ENCODE measurements around the gene ARG2. TPM values are rescaled to one million over a fixed set of nuclear protein-coding genes. Genes with fewer than 3 reads are reported as not detected.

ARG2 gene
- total and polyA plus RNA-seq, 2 experiments from 2014 or later = 5.6 to 6.3 TPM

DNA sequence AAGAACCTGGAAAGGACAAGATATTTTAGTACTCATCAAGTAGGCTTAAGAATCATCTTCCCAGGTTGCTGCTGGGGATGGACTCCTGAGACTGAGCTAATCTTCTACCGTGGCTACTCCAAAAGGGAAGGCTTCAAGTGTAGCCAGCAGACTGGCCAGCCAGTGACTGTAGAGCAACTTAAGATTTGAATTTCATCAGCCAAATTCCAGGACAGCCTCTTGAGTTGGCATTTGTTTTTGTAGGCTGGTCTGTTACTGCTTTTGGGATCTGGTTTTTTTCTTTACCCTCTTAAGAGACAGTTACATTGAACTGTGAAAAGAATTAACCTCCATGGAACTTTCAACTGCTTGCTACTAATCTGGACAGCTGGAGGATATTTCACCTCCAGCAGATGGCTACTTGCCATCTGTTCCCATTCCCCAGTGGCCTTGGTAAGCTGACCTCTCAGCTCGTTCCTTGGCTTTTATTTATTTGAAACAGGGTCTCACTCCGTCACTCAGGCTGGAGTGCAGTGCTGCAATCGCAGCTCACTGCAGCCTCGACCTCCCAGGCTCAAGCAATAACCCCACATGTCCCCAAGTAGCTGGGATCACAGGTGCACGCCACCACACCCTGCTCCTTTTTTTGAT lies 34.0 kb downstream of the ARG2 start:
- H3K36me3 ChIP-seq (ENCODE audit: low read depth) = peaks cover 45% of the 10 kb centered on the region
- in situ Hi-C loops (cut with MboI) = no loop called here
- H3K4me2 ChIP-seq (ENCODE audit: unreplicated experiment) = no peak overlapping the region
- TF ChIP-seq EZH2 (IDR thresholded peaks at IDR 0.05; ENCODE audit: insufficient read depth, poor library complexity, severe bottlenecking) (no peak), EZH2phosphoT487 (IDR thresholded peaks at IDR 0.05; ENCODE audit: insufficient read depth, low read depth) (no peak)
- peak overlapping the region; percentile 41 for H3K9ac ChIP-seq
- no peaks in the 10 kb centered on the region for H4K20me1 ChIP-seq (ENCODE audit: insufficient read depth)
- peak overlapping the region; percentile 71 for H3K27ac ChIP-seq
- no peaks in the 10 kb centered on the region for H3K9me2 ChIP-seq (ENCODE audit: insufficient read depth)
- H3K4me1 ChIP-seq (ENCODE audit: insufficient read depth) = peaks cover 31% of the 10 kb centered on the region
- peaks cover 15% of the 10 kb centered on the region for H3K79me2 ChIP-seq (ENCODE audit: insufficient read depth)
- peak; percentile 69 for DNase-seq
- 89 to 91% methylated on average over 6 of the region's 6 CpGs for WGBS, 2 experiments (ENCODE audit: low coverage in 1 of 2, low lambda C conversion rate in 2 of 2, missing lambda C conversion rate in 2 of 2)
- H3K4me3 ChIP-seq = no peak overlapping the region
- no peaks in the 10 kb centered on the region for H3K9me3 ChIP-seq (ENCODE audit: low read depth)
- no peak overlapping the region for H2AFZ ChIP-seq
- no peaks in the 10 kb centered on the region for H3K27me3 ChIP-seq (replicated peaks; ENCODE audit: insufficient read depth)
- H3F3A ChIP-seq (ENCODE audit: insufficient read depth) = peaks cover 39% of the 10 kb centered on the region

DNA sequence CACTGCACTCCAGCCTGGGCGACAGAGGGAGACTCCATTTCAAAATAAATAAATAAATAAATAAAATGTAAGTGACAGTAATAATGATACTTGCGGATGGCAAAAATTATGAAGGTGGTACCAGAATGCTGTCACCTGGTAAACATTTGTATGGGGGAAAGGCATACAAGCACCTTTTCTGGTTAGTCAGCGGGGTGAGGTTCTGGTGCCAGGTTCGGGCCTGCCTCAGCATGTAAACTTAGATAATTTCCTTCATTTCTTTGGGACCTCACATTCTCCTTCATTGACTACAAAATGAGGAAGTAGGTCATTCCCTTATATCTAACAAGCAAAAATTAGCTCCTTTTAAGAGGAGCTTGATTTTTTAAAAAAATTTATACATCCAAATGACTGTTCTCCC lies 43.9 kb downstream of the ARG2 start:
- in situ Hi-C loops (cut with MboI) = no loop called here
- peaks cover 23% of the 10 kb centered on the region for H3F3A ChIP-seq (ENCODE audit: insufficient read depth)
- H3K27ac ChIP-seq = no peak overlapping the region
- H3K9ac ChIP-seq = no peak overlapping the region
- peaks cover 7% of the 10 kb centered on the region for H3K4me1 ChIP-seq (ENCODE audit: insufficient read depth)
- H3K27me3 ChIP-seq (replicated peaks; ENCODE audit: insufficient read depth) = no peaks in the 10 kb centered on the region
- no peak overlapping the region for H3K4me2 ChIP-seq (ENCODE audit: unreplicated experiment)
- no peak for TF ChIP-seq EZH2phosphoT487 (IDR thresholded peaks at IDR 0.05; ENCODE audit: insufficient read depth, low read depth)
- no peak for TF ChIP-seq EZH2 (IDR thresholded peaks at IDR 0.05; ENCODE audit: insufficient read depth, poor library complexity, severe bottlenecking)
- H3K9me2 ChIP-seq (ENCODE audit: insufficient read depth) = no peaks in the 10 kb centered on the region
- no peak overlapping the region for H2AFZ ChIP-seq
- H3K9me3 ChIP-seq (ENCODE audit: low read depth) = no peaks in the 10 kb centered on the region
- H3K36me3 ChIP-seq (ENCODE audit: low read depth) = no peaks in the 10 kb centered on the region
- H3K4me3 ChIP-seq = no peak overlapping the region
- no peak for DNase-seq
- 97 to 98% methylated on average over 4 of the region's 4 CpGs for WGBS, 2 experiments (ENCODE audit: low coverage in 1 of 2, low lambda C conversion rate in 2 of 2, missing lambda C conversion rate in 2 of 2)
- peaks cover 100% of the 10 kb centered on the region for H3K79me2 ChIP-seq (ENCODE audit: insufficient read depth)
- no peaks in the 10 kb centered on the region for H4K20me1 ChIP-seq (ENCODE audit: insufficient read depth)

DNA sequence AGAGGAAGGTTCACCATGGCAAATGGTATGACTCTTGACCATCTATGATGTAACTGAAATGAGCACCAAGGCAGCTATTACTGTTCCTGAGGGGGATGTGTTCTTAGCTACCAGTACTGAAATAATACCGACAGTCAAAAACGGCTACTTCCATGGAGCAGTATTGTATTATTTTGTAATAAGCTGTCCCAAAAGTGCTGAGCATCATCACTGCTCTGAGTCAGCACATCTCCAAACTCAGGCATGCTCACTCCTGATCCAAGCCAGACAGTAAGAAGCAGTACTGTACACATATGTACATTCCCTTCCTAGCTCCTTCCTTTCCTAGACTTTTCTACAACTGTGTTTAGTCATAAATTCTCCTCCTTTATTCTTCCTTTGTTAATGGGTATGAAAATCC lies 46.1 kb downstream of the ARG2 start:
- H3K36me3 ChIP-seq (ENCODE audit: low read depth) = no peaks in the 10 kb centered on the region
- no peaks in the 10 kb centered on the region for H3K9me2 ChIP-seq (ENCODE audit: insufficient read depth)
- peaks cover 7% of the 10 kb centered on the region for H3K4me1 ChIP-seq (ENCODE audit: insufficient read depth)
- H3K4me3 ChIP-seq = no peak overlapping the region
- peak overlapping the region; percentile 70 for H3K27ac ChIP-seq
- WGBS, 2 experiments (ENCODE audit: low coverage in 1 of 2, low lambda C conversion rate in 2 of 2, missing lambda C conversion rate in 2 of 2) = 3 to 9% methylated on average over 2 of the region's 2 CpGs
- H3K27me3 ChIP-seq (replicated peaks; ENCODE audit: insufficient read depth) = no peaks in the 10 kb centered on the region
- no peaks in the 10 kb centered on the region for H3K9me3 ChIP-seq (ENCODE audit: low read depth)
- H2AFZ ChIP-seq = no peak overlapping the region
- TF ChIP-seq EZH2phosphoT487 (IDR thresholded peaks at IDR 0.05; ENCODE audit: insufficient read depth, low read depth) (no peak), EZH2 (IDR thresholded peaks at IDR 0.05; ENCODE audit: insufficient read depth, poor library complexity, severe bottlenecking) (no peak)
- peak overlapping the region; percentile 20 for H3K4me2 ChIP-seq (ENCODE audit: unreplicated experiment)
- peaks cover 2% of the 10 kb centered on the region; the same call in 1 of the 2 replicates for H4K20me1 ChIP-seq (ENCODE audit: insufficient read depth)
- DNase-seq = peak; percentile 86
- H3K9ac ChIP-seq = peak overlapping the region; percentile 52
- H3F3A ChIP-seq (ENCODE audit: insufficient read depth) = peaks cover 23% of the 10 kb centered on the region
- in situ Hi-C loops (cut with MboI) = no loop called here
- peaks cover 100% of the 10 kb centered on the region for H3K79me2 ChIP-seq (ENCODE audit: insufficient read depth)

DNA sequence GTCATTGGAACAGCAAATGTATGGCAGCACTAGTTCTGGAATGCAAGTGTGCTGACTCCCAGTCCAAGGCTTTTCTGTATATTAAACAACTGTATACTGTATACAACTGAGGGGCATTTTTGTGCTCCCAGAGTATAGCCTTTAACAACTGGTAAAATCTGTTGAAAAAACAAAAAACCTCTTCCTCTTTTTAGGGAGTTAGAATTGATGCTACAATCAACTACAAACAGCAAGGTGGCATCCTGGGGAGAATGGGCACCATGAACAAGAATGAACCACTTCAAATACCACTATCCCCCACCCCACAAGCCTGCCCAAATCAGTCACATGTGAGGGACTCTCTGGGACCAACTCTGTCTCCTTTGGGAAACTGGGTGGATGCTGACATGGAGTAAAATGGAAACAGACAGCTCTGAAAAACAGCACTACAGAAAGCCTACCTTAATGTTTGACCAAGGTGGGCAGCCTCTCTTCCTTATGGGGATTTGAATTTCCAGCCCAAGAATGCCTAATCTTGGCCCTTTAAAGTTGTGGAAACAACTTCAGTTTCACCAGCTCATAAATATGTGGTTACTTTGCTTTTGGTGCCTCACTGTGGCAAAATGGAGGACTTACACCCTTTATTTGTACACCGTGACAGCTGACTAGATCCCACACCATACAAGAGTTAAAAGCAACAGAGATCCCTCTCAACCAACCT lies 47.2 kb downstream of the ARG2 start:
- TF ChIP-seq EZH2phosphoT487 (IDR thresholded peaks at IDR 0.05; ENCODE audit: insufficient read depth, low read depth) (no peak), EZH2 (IDR thresholded peaks at IDR 0.05; ENCODE audit: insufficient read depth, poor library complexity, severe bottlenecking) (no peak)
- Histone ChIP-seq H3K9ac (no peak overlapping the region), H3K4me2 (ENCODE audit: unreplicated experiment) (no peak overlapping the region), H3K36me3 (ENCODE audit: low read depth) (no peaks in the 10 kb centered on the region), H3K27me3 (replicated peaks; ENCODE audit: insufficient read depth) (no peaks in the 10 kb centered on the region), H3K79me2 (ENCODE audit: insufficient read depth) (peaks cover 100% of the 10 kb centered on the region), H3K4me1 (ENCODE audit: insufficient read depth) (peaks cover 7% of the 10 kb centered on the region), H3K4me3 (no peak overlapping the region), H4K20me1 (ENCODE audit: insufficient read depth) (peaks cover 3% of the 10 kb centered on the region; the same call in 1 of the 2 replicates), H3K27ac (peak overlapping the region; percentile 70), H3K9me3 (ENCODE audit: low read depth) (no peaks in the 10 kb centered on the region), H3F3A (ENCODE audit: insufficient read depth) (peaks cover 23% of the 10 kb centered on the region), H3K9me2 (ENCODE audit: insufficient read depth) (no peaks in the 10 kb centered on the region), H2AFZ (no peak overlapping the region)
- in situ Hi-C loops (cut with MboI) = no loop called here
- WGBS, 2 experiments (ENCODE audit: low coverage in 1 of 2, low lambda C conversion rate in 2 of 2, missing lambda C conversion rate in 2 of 2) = 11 to 18% methylated on average over 1 of the region's 1 CpG
- DNase-seq = peak; percentile 78
